ENCODE measurements around the gene TGDS. TPM values are rescaled to one million over a fixed set of nuclear protein-coding genes. Genes with fewer than 3 reads are reported as not detected.

The TGDS gene
- total RNA-seq, 4 donors from 2014 or later = 6.8 to 11.4 (median 10.4) TPM

DNA sequence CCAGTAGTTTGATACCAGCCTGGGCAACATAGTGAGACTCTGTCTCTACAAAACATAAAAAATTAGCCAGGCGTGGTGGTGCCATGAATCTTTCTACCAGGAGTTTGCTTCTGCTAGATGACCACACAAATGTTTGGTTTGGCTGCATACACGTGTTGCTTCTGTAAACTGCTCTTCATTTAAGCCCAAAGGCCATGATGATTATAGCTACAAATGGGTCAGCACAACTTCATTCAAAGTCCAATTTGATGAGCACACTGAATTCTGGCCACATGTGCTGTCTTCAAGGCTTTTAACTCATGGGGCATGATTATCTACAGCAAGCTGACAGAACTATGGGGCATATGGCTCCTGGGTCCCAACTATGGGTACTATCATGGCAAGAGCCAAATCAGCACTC lies 70.2 kb downstream of the TGDS start:
- Histone ChIP-seq H3K4me1 (no peaks in the 10 kb centered on the region), H3K27me3 (no peaks in the 10 kb centered on the region), H3K27ac (no peak overlapping the region), H3K36me3 (no peaks in the 10 kb centered on the region), H3K9me3 (no peaks in the 10 kb centered on the region), H3K4me3 (no peak overlapping the region)
- TF ChIP-seq EP300 (IDR thresholded peaks at IDR 0.05) (no peak), POLR2AphosphoS5 (IDR thresholded peaks at IDR 0.05) (no peak), POLR2A (IDR thresholded peaks at IDR 0.05) (no peak)
- TF ChIP-seq, protein P1, sequence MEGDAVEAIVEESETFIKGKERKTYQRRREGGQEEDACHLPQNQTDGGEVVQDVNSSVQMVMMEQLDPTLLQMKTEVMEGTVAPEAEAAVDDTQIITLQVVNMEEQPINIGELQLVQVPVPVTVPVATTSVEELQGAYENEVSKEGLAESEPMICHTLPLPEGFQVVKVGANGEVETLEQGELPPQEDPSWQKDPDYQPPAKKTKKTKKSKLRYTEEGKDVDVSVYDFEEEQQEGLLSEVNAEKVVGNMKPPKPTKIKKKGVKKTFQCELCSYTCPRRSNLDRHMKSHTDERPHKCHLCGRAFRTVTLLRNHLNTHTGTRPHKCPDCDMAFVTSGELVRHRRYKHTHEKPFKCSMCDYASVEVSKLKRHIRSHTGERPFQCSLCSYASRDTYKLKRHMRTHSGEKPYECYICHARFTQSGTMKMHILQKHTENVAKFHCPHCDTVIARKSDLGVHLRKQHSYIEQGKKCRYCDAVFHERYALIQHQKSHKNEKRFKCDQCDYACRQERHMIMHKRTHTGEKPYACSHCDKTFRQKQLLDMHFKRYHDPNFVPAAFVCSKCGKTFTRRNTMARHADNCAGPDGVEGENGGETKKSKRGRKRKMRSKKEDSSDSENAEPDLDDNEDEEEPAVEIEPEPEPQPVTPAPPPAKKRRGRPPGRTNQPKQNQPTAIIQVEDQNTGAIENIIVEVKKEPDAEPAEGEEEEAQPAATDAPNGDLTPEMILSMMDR (IDR thresholded peaks at IDR 0.05) = no peak
- 93% methylated on average over 2 of the region's 2 CpGs; no CpG with 5 or more reads in 1 of the 2 donors for WGBS, 2 donors (ENCODE audit: low coverage in 1 of 2)
- ATAC-seq = no peak

DNA sequence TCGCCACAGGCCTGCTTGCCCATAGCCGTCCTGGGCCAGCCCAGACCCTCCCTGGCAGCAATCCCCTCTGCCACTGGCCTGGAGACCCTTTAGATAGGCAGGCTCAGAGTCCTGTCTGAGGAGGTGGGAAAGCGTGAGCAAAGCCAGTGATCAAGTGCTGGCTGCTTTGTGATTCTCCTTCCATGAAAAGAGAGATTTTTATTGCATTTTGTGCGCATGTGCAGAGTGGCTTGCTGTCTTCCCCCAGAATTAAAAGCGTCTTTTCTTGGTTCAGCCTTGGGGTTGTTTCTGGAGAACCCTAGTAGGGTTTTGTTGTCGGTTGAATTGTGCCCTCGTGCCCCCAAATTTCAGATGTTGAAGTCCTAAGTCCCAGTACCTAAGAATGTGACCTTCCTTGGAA lies 71.5 kb downstream of the TGDS start:
- WGBS, 2 donors (ENCODE audit: low coverage in 1 of 2) = 83 to 100% methylated on average over 4 to 5 of the region's 7 CpGs
- Histone ChIP-seq H3K4me3 (no peak overlapping the region), H3K27me3 (no peaks in the 10 kb centered on the region), H3K9me3 (no peaks in the 10 kb centered on the region), H3K4me1 (no peaks in the 10 kb centered on the region), H3K27ac (no peak overlapping the region), H3K36me3 (no peaks in the 10 kb centered on the region)
- no peak for TF ChIP-seq POLR2AphosphoS5 (IDR thresholded peaks at IDR 0.05)
- ATAC-seq = no peak

Other genes with a start within 250 kb of the TGDS start
- under 1 TPM; 0.13 to 0.31 (median 0.21) TPM for gene DCT, start 116.5 kb downstream of the TGDS start, total RNA-seq
- 1 to 10 TPM; 3.4 to 6.4 (median 5.5) TPM for gene GPR180, start 5.7 kb upstream of the TGDS start, total RNA-seq
- under 1 TPM in 2 of 4 donors, not detected in 2; 0.47 to 0.59 TPM for gene SOX21, start 116.4 kb upstream of the TGDS start, total RNA-seq